Dendritic cell treated with granulocyte-macrophage colony-stimulating factor and Interleukin-4, amounts not matched to agents 40 ng/mL and 50 ng/mL, for 4 days (primary cell): ENCODE results near the gene MYO18B.

Experiments
- H3K27ac Mint-ChIP-seq: one replicate; pipeline ENCODE4 v1.8.0; 2022; ENCODE audit warnings: mild to moderate bottlenecking, mixed read lengths
- H3K27me3 Mint-ChIP-seq: one replicate; pipeline ENCODE4 v1.8.0; 2022; ENCODE audit warnings: mild to moderate bottlenecking, mixed read lengths
- H3K36me3 Mint-ChIP-seq: one replicate; pipeline ENCODE4 v1.8.0; 2022; ENCODE audit warnings: low read depth, mixed read lengths
- H3K4me1 Mint-ChIP-seq: one replicate; pipeline ENCODE4 v1.8.0; 2022; ENCODE audit warnings: low read depth, mixed read lengths
- H3K4me3 Mint-ChIP-seq: one replicate; pipeline ENCODE4 v1.8.0; 2022; ENCODE audit warnings: mild to moderate bottlenecking, moderate library complexity, mixed read lengths
- H3K9me3 Mint-ChIP-seq: one replicate; pipeline ENCODE4 v1.8.0; 2022; ENCODE audit warnings: mixed read lengths
- intact Hi-C: fragments of 100-400 bp; cut with micrococcal nuclease; formaldehyde crosslinking; loops from one replicate; pipeline ENCODE4 v1.15.0; 2022

The MYO18B gene

GRCh38 chr22:25953919-25954318 is 211.9 kb downstream of the MYO18B start:
- Mint-ChIP-seq H3K9me3 (no peaks in the 10 kb centered on the region), H3K27me3 (no peaks in the 10 kb centered on the region), H3K4me1 (no peaks in the 10 kb centered on the region), H3K4me3 (no peak overlapping the region), H3K36me3 (no peaks in the 10 kb centered on the region), H3K27ac (no peak overlapping the region)
- intact Hi-C loops, result no loop called here

- no peaks in the 10 kb centered on the region for H3K9me3 Mint-ChIP-seq
- H3K4me1 Mint-ChIP-seq, result no peaks in the 10 kb centered on the region
- H3K27ac Mint-ChIP-seq, result no peak overlapping the region
- no peaks in the 10 kb centered on the region for H3K36me3 Mint-ChIP-seq
- no peak overlapping the region for H3K4me3 Mint-ChIP-seq
- intact Hi-C loops, result no loop called here
- no peaks in the 10 kb centered on the region for H3K27me3 Mint-ChIP-seq
Observed at GRCh38 chr22:25955323-25955722, 213.3 kb downstream of the MYO18B start.

GRCh38 chr22:25956801-25957200 is 214.8 kb downstream of the MYO18B start:
- H3K27ac Mint-ChIP-seq, result no peak overlapping the region
- no peaks in the 10 kb centered on the region for H3K36me3 Mint-ChIP-seq
- H3K4me1 Mint-ChIP-seq, result no peaks in the 10 kb centered on the region
- no peaks in the 10 kb centered on the region for H3K27me3 Mint-ChIP-seq
- H3K9me3 Mint-ChIP-seq, result no peaks in the 10 kb centered on the region
- intact Hi-C loops, result no loop called here
- no peak overlapping the region for H3K4me3 Mint-ChIP-seq

- no peaks in the 10 kb centered on the region for H3K36me3 Mint-ChIP-seq
- no peaks in the 10 kb centered on the region for H3K4me1 Mint-ChIP-seq
- peaks cover under 1% of the 10 kb centered on the region for H3K27me3 Mint-ChIP-seq
- intact Hi-C loops, result no loop called here
- peaks cover 11% of the 10 kb centered on the region for H3K9me3 Mint-ChIP-seq
- no peak overlapping the region for H3K27ac Mint-ChIP-seq
- no peak overlapping the region for H3K4me3 Mint-ChIP-seq
Observed at GRCh38 chr22:25959818-25960774, 218.1 kb downstream of the MYO18B start.

GRCh38 chr22:25961699-25962098 is 219.7 kb downstream of the MYO18B start:
- H3K4me3 Mint-ChIP-seq, result no peak overlapping the region
- no peaks in the 10 kb centered on the region for H3K4me1 Mint-ChIP-seq
- H3K36me3 Mint-ChIP-seq, result no peaks in the 10 kb centered on the region
- H3K9me3 Mint-ChIP-seq, result peaks cover 11% of the 10 kb centered on the region
- H3K27ac Mint-ChIP-seq, result no peak overlapping the region
- intact Hi-C loops, result no loop called here
- H3K27me3 Mint-ChIP-seq, result peaks cover 9% of the 10 kb centered on the region

GRCh38 chr22:25962711-25963110 is 220.7 kb downstream of the MYO18B start:
- Mint-ChIP-seq H3K27me3 (peaks cover 9% of the 10 kb centered on the region), H3K27ac (no peak overlapping the region), H3K4me3 (no peak overlapping the region), H3K36me3 (no peaks in the 10 kb centered on the region), H3K4me1 (no peaks in the 10 kb centered on the region), H3K9me3 (peaks cover 11% of the 10 kb centered on the region)
- intact Hi-C loops, result no loop called here

GRCh38 chr22:25964961-25965730 is 223.2 kb downstream of the MYO18B start:
- no peak overlapping the region for H3K27ac Mint-ChIP-seq
- H3K36me3 Mint-ChIP-seq, result no peaks in the 10 kb centered on the region
- peaks cover 9% of the 10 kb centered on the region for H3K27me3 Mint-ChIP-seq
- intact Hi-C loops, result no loop called here
- no peak overlapping the region for H3K4me3 Mint-ChIP-seq
- no peaks in the 10 kb centered on the region for H3K4me1 Mint-ChIP-seq
- H3K9me3 Mint-ChIP-seq, result peaks cover 11% of the 10 kb centered on the region

GRCh38 chr22:25966448-25966913 is 224.5 kb downstream of the MYO18B start:
- Mint-ChIP-seq H3K4me3 (no peak overlapping the region), H3K36me3 (no peaks in the 10 kb centered on the region), H3K27me3 (peaks cover 9% of the 10 kb centered on the region), H3K27ac (no peak overlapping the region), H3K9me3 (peaks cover 11% of the 10 kb centered on the region), H3K4me1 (no peaks in the 10 kb centered on the region)
- intact Hi-C loops, result no loop called here

- no peak overlapping the region for H3K27ac Mint-ChIP-seq
- no peaks in the 10 kb centered on the region for H3K4me1 Mint-ChIP-seq
- peaks cover 9% of the 10 kb centered on the region for H3K27me3 Mint-ChIP-seq
- intact Hi-C loops, result no loop called here
- no peaks in the 10 kb centered on the region for H3K9me3 Mint-ChIP-seq
- no peak overlapping the region for H3K4me3 Mint-ChIP-seq
- no peaks in the 10 kb centered on the region for H3K36me3 Mint-ChIP-seq
Observed at GRCh38 chr22:25969286-25969685, 227.3 kb downstream of the MYO18B start.

GRCh38 chr22:25969901-25970300 is 227.9 kb downstream of the MYO18B start:
- intact Hi-C loops, result no loop called here
- Mint-ChIP-seq H3K27me3 (peaks cover 10% of the 10 kb centered on the region), H3K4me3 (no peak overlapping the region), H3K4me1 (no peaks in the 10 kb centered on the region), H3K36me3 (no peaks in the 10 kb centered on the region), H3K9me3 (no peaks in the 10 kb centered on the region), H3K27ac (no peak overlapping the region)

- Mint-ChIP-seq H3K9me3 (no peaks in the 10 kb centered on the region), H3K4me3 (no peak overlapping the region), H3K4me1 (no peaks in the 10 kb centered on the region), H3K27me3 (peaks cover 8% of the 10 kb centered on the region), H3K27ac (no peak overlapping the region), H3K36me3 (no peaks in the 10 kb centered on the region)
- intact Hi-C loops, result no loop called here
Observed at GRCh38 chr22:25970374-25970911, 228.5 kb downstream of the MYO18B start.

GRCh38 chr22:25970999-25971811 is 229.2 kb downstream of the MYO18B start:
- peaks cover 5% of the 10 kb centered on the region for H3K27me3 Mint-ChIP-seq
- no peaks in the 10 kb centered on the region for H3K36me3 Mint-ChIP-seq
- H3K9me3 Mint-ChIP-seq, result no peaks in the 10 kb centered on the region
- no peaks in the 10 kb centered on the region for H3K4me1 Mint-ChIP-seq
- H3K27ac Mint-ChIP-seq, result no peak overlapping the region
- no peak overlapping the region for H3K4me3 Mint-ChIP-seq
- intact Hi-C loops, result no loop called here

GRCh38 chr22:25972397-25972796 is 230.4 kb downstream of the MYO18B start:
- H3K36me3 Mint-ChIP-seq, result no peaks in the 10 kb centered on the region
- no peaks in the 10 kb centered on the region for H3K4me1 Mint-ChIP-seq
- intact Hi-C loops, result no loop called here
- no peak overlapping the region for H3K4me3 Mint-ChIP-seq
- H3K27ac Mint-ChIP-seq, result no peak overlapping the region
- no peaks in the 10 kb centered on the region for H3K9me3 Mint-ChIP-seq
- H3K27me3 Mint-ChIP-seq, result peaks cover 1% of the 10 kb centered on the region
